ENCODE results near the gene SFXN1.
"Not testable (repeated sequence)": the region's sequence is repeated elsewhere in the genome, so short reads cannot be mapped to it uniquely, and the experiment has no call there.

The SFXN1 gene

DNA sequence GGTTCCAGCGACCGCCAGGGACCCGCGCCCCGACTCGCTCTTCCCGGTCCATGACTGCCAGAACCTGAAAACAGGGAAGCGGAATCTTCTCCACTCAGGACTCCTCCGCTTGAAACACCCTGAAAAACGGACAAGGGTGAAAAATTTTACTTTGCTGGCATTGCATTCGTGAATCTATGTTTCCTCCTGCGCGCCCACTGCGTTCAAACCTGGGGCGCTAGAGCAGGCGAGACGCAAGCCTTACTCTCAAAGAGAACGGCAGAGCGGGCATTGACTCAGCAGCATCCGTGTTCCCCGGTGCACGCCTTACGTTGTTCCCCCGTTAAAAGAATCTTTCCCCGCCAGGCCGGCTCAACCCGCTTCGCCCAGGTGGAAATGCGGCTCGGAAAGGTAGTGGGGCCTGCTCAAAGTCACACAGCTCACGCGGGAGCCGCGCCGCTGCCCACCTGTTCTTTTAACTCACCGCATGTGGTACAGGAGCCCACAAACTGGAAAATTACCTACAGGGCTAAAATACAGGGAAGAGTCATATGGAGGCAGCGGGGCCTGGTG lies 33.4 kb upstream of the SFXN1 start:
- TF ChIP-seq, protein P1, sequence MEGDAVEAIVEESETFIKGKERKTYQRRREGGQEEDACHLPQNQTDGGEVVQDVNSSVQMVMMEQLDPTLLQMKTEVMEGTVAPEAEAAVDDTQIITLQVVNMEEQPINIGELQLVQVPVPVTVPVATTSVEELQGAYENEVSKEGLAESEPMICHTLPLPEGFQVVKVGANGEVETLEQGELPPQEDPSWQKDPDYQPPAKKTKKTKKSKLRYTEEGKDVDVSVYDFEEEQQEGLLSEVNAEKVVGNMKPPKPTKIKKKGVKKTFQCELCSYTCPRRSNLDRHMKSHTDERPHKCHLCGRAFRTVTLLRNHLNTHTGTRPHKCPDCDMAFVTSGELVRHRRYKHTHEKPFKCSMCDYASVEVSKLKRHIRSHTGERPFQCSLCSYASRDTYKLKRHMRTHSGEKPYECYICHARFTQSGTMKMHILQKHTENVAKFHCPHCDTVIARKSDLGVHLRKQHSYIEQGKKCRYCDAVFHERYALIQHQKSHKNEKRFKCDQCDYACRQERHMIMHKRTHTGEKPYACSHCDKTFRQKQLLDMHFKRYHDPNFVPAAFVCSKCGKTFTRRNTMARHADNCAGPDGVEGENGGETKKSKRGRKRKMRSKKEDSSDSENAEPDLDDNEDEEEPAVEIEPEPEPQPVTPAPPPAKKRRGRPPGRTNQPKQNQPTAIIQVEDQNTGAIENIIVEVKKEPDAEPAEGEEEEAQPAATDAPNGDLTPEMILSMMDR (conservative IDR thresholded peaks at IDR 0.05; ENCODE audit: low read depth, low read length) = no peak
- H3K4me3 ChIP-seq (ENCODE audit: low read length) = no peak overlapping the region
- DNase-seq (ENCODE audit: low read depth) = no peak

GRCh38 chr5:175446378-175446777 lies 32.0 kb upstream of the SFXN1 start:
- H3K4me3 ChIP-seq (ENCODE audit: low read length); DNase-seq (ENCODE audit: low read depth): not testable (repeated sequence)

DNA sequence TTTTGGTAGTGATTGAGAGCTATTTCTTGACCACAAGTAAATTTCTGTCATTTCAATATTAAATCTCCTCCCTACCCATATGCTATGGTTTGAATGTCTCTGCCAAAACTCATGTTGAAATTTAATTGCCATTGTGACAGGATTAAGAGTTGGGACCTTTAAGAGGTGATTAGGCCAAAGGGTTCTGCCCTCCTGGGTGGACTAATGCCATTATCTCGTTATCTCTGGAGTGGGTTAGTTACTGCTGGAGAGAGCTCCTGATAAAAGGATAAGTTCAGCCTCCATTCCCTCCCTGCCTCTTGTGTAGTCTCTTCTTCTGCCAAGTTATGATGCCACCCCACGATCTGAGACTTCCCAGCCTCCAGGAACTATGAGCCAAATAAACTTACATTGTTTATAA lies 30.8 kb upstream of the SFXN1 start:
- no peak overlapping the region for H3K4me3 ChIP-seq (ENCODE audit: low read length)
- TF ChIP-seq, protein P1 (conservative IDR thresholded peaks at IDR 0.05; ENCODE audit: low read depth, low read length) = no peak
- no peak for DNase-seq (ENCODE audit: low read depth)

- no peak for DNase-seq (ENCODE audit: low read depth)
Observed at GRCh38 chr5:175448276-175448675, 30.1 kb upstream of the SFXN1 start.

GRCh38 chr5:175452166-175452565 lies 26.2 kb upstream of the SFXN1 start:
- H3K4me3 ChIP-seq (ENCODE audit: low read length) = no peak overlapping the region
- no peak for DNase-seq (ENCODE audit: low read depth)
- TF ChIP-seq, protein P1 (conservative IDR thresholded peaks at IDR 0.05; ENCODE audit: low read depth, low read length) = no peak

More at GRCh38 chr5:175448276-175448675, 30.1 kb upstream of the SFXN1 start:
- TF ChIP-seq, protein P1 (conservative IDR thresholded peaks at IDR 0.05; ENCODE audit: low read depth, low read length) = no peak
- no peak overlapping the region for H3K4me3 ChIP-seq (ENCODE audit: low read length)

GRCh38 chr5:175454338-175454737 lies 24.0 kb upstream of the SFXN1 start:
- not testable (repeated sequence) for DNase-seq (ENCODE audit: low read depth); H3K4me3 ChIP-seq (ENCODE audit: low read length)

DNA sequence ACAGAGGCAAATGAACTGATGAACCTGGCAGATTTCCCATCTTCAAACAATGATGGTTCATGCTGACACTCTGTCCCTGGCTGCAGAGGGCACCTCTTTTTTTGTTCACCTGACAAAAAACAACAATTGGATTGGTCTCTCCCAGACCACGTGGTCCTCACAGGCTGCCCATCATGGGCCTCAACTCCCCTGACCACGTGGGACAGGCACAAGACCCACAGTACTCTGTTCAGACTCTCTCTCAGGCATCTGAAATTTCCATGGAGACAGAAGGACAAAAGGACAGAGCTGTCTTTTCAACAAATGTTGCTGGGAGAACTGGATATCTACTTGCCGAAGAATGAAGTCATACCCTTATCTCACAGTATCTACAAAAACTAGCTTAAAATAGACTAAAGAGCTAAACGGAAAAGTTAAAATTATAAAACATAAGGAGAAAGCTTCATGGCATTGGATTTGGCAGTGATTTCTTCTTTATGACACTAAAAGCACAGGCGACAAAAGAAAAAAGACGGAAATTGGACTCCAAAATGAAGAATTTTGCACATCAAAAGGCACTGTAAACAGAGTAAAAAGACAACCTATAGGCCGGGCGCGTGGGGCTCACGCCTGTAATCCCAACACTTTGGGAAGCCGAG lies 22.1 kb upstream of the SFXN1 start:
- TF ChIP-seq, protein P1 (conservative IDR thresholded peaks at IDR 0.05; ENCODE audit: low read depth, low read length) = no peak

GRCh38 chr5:175457466-175457865 lies 20.9 kb upstream of the SFXN1 start:
- no peak for DNase-seq (ENCODE audit: low read depth)
- H3K4me3 ChIP-seq (ENCODE audit: low read length) = no peak overlapping the region
- TF ChIP-seq, protein P1 (conservative IDR thresholded peaks at IDR 0.05; ENCODE audit: low read depth, low read length) = no peak

More for the DNA sequence above, 22.1 kb upstream of the SFXN1 start:
- DNase-seq (ENCODE audit: low read depth) = no peak
- H3K4me3 ChIP-seq (ENCODE audit: low read length) = no peak overlapping the region

Data from retinal pigment epithelial cell (primary cell).